ENCODE results near the gene C1QTNF1.

DNA sequence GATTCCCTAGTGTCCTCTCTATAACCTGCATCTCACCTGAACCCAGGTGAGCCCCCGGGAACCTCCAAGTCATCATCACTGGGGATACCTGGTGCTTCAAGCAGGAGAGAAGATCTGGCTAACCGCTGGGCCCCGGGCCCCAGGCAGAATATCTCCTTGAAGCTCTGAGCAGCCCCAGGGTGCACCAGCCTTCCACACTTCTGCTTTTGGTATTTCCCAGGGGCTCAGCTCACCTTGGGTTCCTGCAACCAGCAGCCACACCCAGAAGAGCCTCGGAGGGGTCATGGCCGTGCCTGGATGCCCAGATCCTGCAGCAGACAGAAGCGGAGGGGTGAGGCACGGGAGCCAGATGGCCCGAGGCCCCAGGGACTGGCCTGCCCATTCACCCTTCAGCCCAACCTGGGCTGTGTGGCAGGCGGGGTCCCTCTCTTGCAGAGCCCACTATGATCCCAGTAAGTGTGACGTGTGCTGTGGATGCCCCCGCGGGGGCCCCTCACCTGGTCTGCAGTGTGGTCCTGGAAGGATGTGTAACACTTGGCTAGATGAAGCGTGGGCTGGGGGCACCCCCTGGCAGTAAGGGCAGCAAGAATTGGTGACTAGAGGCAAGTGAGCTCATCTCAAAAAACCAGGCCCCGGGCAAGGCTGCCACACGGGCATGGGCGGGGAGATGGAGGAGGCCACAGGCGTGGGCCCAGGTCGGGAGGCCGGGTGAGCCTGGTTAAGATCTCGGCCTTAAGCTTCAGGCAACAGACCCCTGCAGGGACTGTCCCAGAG lies 46.9 kb upstream of the C1QTNF1 start:
- TF ChIP-seq, protein P1, sequence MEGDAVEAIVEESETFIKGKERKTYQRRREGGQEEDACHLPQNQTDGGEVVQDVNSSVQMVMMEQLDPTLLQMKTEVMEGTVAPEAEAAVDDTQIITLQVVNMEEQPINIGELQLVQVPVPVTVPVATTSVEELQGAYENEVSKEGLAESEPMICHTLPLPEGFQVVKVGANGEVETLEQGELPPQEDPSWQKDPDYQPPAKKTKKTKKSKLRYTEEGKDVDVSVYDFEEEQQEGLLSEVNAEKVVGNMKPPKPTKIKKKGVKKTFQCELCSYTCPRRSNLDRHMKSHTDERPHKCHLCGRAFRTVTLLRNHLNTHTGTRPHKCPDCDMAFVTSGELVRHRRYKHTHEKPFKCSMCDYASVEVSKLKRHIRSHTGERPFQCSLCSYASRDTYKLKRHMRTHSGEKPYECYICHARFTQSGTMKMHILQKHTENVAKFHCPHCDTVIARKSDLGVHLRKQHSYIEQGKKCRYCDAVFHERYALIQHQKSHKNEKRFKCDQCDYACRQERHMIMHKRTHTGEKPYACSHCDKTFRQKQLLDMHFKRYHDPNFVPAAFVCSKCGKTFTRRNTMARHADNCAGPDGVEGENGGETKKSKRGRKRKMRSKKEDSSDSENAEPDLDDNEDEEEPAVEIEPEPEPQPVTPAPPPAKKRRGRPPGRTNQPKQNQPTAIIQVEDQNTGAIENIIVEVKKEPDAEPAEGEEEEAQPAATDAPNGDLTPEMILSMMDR (IDR thresholded peaks at IDR 0.05 in 2 of 3, conservative IDR thresholded peaks at IDR 0.05 in 1 of 3; ENCODE audit: borderline replicate concordance in 1 of 3, insufficient read depth in 1 of 3, low read depth in 2 of 3, low read length in 2 of 3) = no peak
- TF ChIP-seq YY1 (IDR thresholded peaks at IDR 0.05; ENCODE audit: extremely low read depth, insufficient replicate concordance, low read depth, low read length) (no peak), POLR2A (IDR thresholded peaks at IDR 0.05; ENCODE audit: borderline replicate concordance, extremely low read depth, insufficient read depth, insufficient read length) (no peak), SP1 (IDR thresholded peaks at IDR 0.05; ENCODE audit: low read depth) (no peak), JUND (IDR thresholded peaks at IDR 0.05) (no peak), FOSL1 (IDR thresholded peaks at IDR 0.05; ENCODE audit: low read depth) (no peak), CBX3 (IDR thresholded peaks at IDR 0.05; ENCODE audit: low read depth) (no peak), EGR1 (IDR thresholded peaks at IDR 0.05; ENCODE audit: low read depth) (no peak), EZH2 (IDR thresholded peaks at IDR 0.05) (no peak), ELF1 (IDR thresholded peaks at IDR 0.05; ENCODE audit: borderline replicate concordance, low read depth) (no peak), SRF (IDR thresholded peaks at IDR 0.05; ENCODE audit: low read depth) (no peak)
- TF ChIP-seq, protein P2, sequence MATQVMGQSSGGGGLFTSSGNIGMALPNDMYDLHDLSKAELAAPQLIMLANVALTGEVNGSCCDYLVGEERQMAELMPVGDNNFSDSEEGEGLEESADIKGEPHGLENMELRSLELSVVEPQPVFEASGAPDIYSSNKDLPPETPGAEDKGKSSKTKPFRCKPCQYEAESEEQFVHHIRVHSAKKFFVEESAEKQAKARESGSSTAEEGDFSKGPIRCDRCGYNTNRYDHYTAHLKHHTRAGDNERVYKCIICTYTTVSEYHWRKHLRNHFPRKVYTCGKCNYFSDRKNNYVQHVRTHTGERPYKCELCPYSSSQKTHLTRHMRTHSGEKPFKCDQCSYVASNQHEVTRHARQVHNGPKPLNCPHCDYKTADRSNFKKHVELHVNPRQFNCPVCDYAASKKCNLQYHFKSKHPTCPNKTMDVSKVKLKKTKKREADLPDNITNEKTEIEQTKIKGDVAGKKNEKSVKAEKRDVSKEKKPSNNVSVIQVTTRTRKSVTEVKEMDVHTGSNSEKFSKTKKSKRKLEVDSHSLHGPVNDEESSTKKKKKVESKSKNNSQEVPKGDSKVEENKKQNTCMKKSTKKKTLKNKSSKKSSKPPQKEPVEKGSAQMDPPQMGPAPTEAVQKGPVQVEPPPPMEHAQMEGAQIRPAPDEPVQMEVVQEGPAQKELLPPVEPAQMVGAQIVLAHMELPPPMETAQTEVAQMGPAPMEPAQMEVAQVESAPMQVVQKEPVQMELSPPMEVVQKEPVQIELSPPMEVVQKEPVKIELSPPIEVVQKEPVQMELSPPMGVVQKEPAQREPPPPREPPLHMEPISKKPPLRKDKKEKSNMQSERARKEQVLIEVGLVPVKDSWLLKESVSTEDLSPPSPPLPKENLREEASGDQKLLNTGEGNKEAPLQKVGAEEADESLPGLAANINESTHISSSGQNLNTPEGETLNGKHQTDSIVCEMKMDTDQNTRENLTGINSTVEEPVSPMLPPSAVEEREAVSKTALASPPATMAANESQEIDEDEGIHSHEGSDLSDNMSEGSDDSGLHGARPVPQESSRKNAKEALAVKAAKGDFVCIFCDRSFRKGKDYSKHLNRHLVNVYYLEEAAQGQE (IDR thresholded peaks at IDR 0.05; ENCODE audit: low read depth) = no peak

All from HCT116 (cell line).